Measurements from ENCODE around the gene RECQL.

RECQL gene

DNA sequence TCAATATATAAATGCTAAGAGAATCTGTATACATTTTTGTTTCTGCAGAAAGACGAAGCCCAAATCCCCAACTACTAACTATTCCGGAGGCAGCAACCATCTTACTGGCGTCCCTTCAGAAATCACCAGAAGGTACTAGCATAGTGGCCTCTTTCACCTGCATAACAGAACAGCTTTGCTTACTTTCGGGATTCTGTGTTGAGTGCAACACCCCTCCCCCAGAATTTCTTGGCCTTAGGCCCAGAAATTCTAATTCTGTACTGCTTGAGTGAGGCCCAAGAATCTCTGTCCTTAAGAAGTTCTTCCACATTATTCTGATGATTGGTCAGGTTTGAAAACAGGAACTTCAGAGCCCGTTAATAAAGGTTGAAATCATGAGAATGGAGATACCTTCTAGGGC lies 27.5 kb upstream of the RECQL start:
- Histone ChIP-seq H3K4me2 (ENCODE audit: insufficient read depth, low read length) (no peak overlapping the region), H3K9me3 (ENCODE audit: insufficient read depth, low read length, severe bottlenecking) (no peaks in the 10 kb centered on the region), H3K79me2 (ENCODE audit: insufficient read depth, low read length) (no peaks in the 10 kb centered on the region), H3K36me3 (ENCODE audit: insufficient read depth, low read length) (no peaks in the 10 kb centered on the region), H3K4me3 (ENCODE audit: low read depth in 1 of 2, low read length in 2 of 2) (no peak overlapping the region), H3K27me3 (ENCODE audit: insufficient read depth, low read length, poor library complexity) (peaks cover 10% of the 10 kb centered on the region), H2AFZ (ENCODE audit: low read depth, low read length) (no peak overlapping the region), H3K9ac (ENCODE audit: low read depth, low read length) (no peak overlapping the region), H3K4me1 (ENCODE audit: insufficient read depth, low read length) (no peaks in the 10 kb centered on the region), H3K27ac (ENCODE audit: low read length) (no peak overlapping the region), H4K20me1 (ENCODE audit: insufficient read depth, low read length) (no peaks in the 10 kb centered on the region)
- DNase-seq (no peak), ATAC-seq (ENCODE audit: insufficient read depth, low read depth) (no peak)
- TF ChIP-seq EZH2 (IDR thresholded peaks at IDR 0.05; ENCODE audit: borderline replicate concordance, low read depth, low read length, severe bottlenecking) = no peak
- TF ChIP-seq, protein P1, sequence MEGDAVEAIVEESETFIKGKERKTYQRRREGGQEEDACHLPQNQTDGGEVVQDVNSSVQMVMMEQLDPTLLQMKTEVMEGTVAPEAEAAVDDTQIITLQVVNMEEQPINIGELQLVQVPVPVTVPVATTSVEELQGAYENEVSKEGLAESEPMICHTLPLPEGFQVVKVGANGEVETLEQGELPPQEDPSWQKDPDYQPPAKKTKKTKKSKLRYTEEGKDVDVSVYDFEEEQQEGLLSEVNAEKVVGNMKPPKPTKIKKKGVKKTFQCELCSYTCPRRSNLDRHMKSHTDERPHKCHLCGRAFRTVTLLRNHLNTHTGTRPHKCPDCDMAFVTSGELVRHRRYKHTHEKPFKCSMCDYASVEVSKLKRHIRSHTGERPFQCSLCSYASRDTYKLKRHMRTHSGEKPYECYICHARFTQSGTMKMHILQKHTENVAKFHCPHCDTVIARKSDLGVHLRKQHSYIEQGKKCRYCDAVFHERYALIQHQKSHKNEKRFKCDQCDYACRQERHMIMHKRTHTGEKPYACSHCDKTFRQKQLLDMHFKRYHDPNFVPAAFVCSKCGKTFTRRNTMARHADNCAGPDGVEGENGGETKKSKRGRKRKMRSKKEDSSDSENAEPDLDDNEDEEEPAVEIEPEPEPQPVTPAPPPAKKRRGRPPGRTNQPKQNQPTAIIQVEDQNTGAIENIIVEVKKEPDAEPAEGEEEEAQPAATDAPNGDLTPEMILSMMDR (IDR thresholded peaks at IDR 0.05; ENCODE audit: borderline replicate concordance, extremely low read depth, low read length, poor library complexity, severe bottlenecking) = no peak

DNA sequence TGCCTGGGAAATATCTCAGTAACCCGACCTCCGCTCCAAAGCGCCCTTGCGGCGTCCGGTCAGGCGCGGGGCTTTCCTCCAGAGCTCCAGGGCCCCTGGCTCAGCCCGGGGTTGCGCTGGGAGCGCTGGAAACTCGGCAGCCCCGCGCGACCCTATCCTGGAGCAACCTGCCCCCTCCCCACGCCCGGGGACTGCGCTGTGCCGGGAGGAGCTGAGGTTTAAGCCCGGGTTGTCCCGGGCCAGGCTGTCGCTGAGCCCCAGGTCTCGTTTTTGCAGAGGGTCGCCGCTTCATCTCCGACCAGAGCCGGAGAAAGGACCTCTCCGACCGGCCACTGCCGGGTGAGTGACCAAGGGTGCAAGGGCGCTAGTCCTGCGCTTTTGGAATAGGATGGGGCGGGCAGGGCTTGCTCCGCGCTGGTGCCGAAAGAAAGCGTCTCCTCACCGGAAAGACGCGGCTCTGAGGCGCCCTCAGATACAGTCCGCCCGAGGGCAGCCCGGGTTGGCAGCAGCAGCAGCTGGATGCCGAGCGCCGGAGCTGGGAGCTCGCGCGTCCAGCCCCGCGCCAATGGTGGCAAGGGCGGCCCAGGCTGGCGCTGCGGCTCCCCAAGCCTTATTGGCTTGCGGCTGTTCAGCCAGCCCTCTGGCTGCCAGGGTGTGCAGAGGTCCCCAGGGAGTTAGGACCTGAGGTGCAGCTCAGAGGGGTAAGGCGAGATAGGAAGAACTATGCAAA lies 26.2 kb upstream of the RECQL start:
- DNase-seq (no peak), ATAC-seq (ENCODE audit: insufficient read depth, low read depth) (no peak)
- no peaks in the 10 kb centered on the region for H4K20me1 ChIP-seq (ENCODE audit: insufficient read depth, low read length)
- H3K27ac ChIP-seq (ENCODE audit: low read length) = no peak overlapping the region
- H3K36me3 ChIP-seq (ENCODE audit: insufficient read depth, low read length) = no peaks in the 10 kb centered on the region
- no peak for TF ChIP-seq EZH2 (IDR thresholded peaks at IDR 0.05; ENCODE audit: borderline replicate concordance, low read depth, low read length, severe bottlenecking)
- TF ChIP-seq, protein P1 (IDR thresholded peaks at IDR 0.05; ENCODE audit: borderline replicate concordance, extremely low read depth, low read length, poor library complexity, severe bottlenecking) = no peak
- H3K9ac ChIP-seq (ENCODE audit: low read depth, low read length) = no peak overlapping the region
- H3K79me2 ChIP-seq (ENCODE audit: insufficient read depth, low read length) = no peaks in the 10 kb centered on the region
- H3K9me3 ChIP-seq (ENCODE audit: insufficient read depth, low read length, severe bottlenecking) = no peaks in the 10 kb centered on the region
- H3K4me2 ChIP-seq (ENCODE audit: insufficient read depth, low read length) = no peak overlapping the region
- no peaks in the 10 kb centered on the region for H3K4me1 ChIP-seq (ENCODE audit: insufficient read depth, low read length)
- H2AFZ ChIP-seq (ENCODE audit: low read depth, low read length) = no peak overlapping the region
- no peak overlapping the region for H3K4me3 ChIP-seq (ENCODE audit: low read depth in 1 of 2, low read length in 2 of 2)
- H3K27me3 ChIP-seq (ENCODE audit: insufficient read depth, low read length, poor library complexity) = peaks cover 10% of the 10 kb centered on the region

DNA sequence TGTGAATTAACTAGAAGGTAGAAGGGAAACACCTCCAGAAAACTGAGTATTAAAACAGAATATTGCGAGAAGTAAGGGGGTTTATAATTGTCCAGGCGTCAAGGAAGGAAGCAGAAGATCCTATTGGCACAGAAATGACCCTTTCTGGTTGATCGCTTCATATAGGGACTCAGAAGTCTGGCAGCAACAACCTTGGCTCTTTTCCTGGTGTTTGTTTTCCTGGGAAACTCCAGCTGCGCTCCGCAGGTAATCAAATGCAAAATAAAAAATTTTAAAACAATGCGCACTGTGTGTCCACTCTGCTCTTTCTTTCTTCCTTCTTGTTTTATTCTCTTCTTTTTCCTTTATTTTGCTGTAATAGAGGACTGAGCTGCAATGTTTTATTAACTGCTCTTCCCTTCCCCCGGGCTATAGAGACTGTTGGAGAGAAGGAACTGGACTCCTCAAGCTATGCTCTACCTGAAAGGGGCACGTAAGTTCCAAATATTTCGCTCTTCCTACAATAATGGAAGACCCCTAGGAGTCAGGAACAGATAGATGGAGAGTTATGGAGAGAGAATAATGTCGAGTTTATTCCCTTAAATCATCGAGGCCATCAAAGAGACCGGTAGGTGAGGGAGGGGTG lies 25.4 kb upstream of the RECQL start:
- no peak overlapping the region for H3K4me3 ChIP-seq (ENCODE audit: low read depth in 1 of 2, low read length in 2 of 2)
- TF ChIP-seq, protein P1 (IDR thresholded peaks at IDR 0.05; ENCODE audit: borderline replicate concordance, extremely low read depth, low read length, poor library complexity, severe bottlenecking) = no peak
- TF ChIP-seq EZH2 (IDR thresholded peaks at IDR 0.05; ENCODE audit: borderline replicate concordance, low read depth, low read length, severe bottlenecking) = no peak

More for the DNA sequence above, 25.4 kb upstream of the RECQL start:
- Histone ChIP-seq H3K36me3 (ENCODE audit: insufficient read depth, low read length) (no peaks in the 10 kb centered on the region), H3K4me1 (ENCODE audit: insufficient read depth, low read length) (no peaks in the 10 kb centered on the region), H3K27ac (ENCODE audit: low read length) (no peak overlapping the region), H3K4me2 (ENCODE audit: insufficient read depth, low read length) (no peak overlapping the region), H3K79me2 (ENCODE audit: insufficient read depth, low read length) (no peaks in the 10 kb centered on the region), H3K9ac (ENCODE audit: low read depth, low read length) (no peak overlapping the region), H3K9me3 (ENCODE audit: insufficient read depth, low read length, severe bottlenecking) (no peaks in the 10 kb centered on the region), H3K27me3 (ENCODE audit: insufficient read depth, low read length, poor library complexity) (peaks cover 10% of the 10 kb centered on the region), H2AFZ (ENCODE audit: low read depth, low read length) (no peak overlapping the region), H4K20me1 (ENCODE audit: insufficient read depth, low read length) (no peaks in the 10 kb centered on the region)
- no peak for DNase-seq
- ATAC-seq (ENCODE audit: insufficient read depth, low read depth) = no peak

Measured in DND-41 (cell line).